HCT116 (cell line): ENCODE data around the gene PAX2. TPM values are rescaled to one million over a fixed set of nuclear protein-coding genes. Genes with fewer than 3 reads are reported as not detected.

Source experiments
- ATAC-seq: fragments of 200-7000 bp; cut with Tn5 transposase; 2 replicates; pipeline ENCODE4 v1.9.1; 2020; ENCODE audit warnings: mild to moderate bottlenecking, moderate library complexity
- BruUV-seq: library from RNA; stranded (reverse); fragments of 400-500 nt; replicated peaks from 2 replicates; lab custom pipeline; 2021; lab: Mats Ljungman, UMichigan
- CTCF ChIA-PET: fragments of 300-600 bp; sonication (Branson Sonifier 250); formaldehyde crosslinking; loops from one replicate; lab custom pipeline; 2021; ENCODE audit warnings: antibody characterized with exemption; lab: Charles Lee
- POLR2A ChIA-PET: fragments of 300-600, 350-600 bp; sonication (Branson Sonifier 250); formaldehyde crosslinking; loops from one replicate; lab custom pipeline; 2021; ENCODE audit warnings: antibody characterized with exemption; lab: Charles Lee
- RAD21 ChIA-PET, 2 experiments: fragments of 300-600 bp; sonication (Branson Sonifier 250); formaldehyde crosslinking; loops; one replicate each; lab custom pipeline; 2023; ENCODE audit warnings: low total read pairs in 2 of 2; ENCODE audit not compliant: uncharacterized antibody in 2 of 2, unreplicated experiment in 2 of 2, low non-redundant PET in 1 of 2; lab: Charles Lee
- DNase-seq: peaks from one replicate; pipeline ENCODE4 v3.0.0-alpha.2; 2010; ENCODE audit warnings: low read depth, low spot score
- H2AFZ ChIP-seq: fragments of 200-600 bp; shearing (Covaris generic), sonication (generic); 2 replicates; pipeline ENCODE4 v1.6.1; 2017; ENCODE audit warnings: low read depth, mixed run types, mixed read lengths, antibody characterized with exemption, low read length; ENCODE audit not compliant: poor library complexity, severe bottlenecking
- H3K27ac ChIP-seq: 2 replicates; pipeline ENCODE4 v1.5.1; 2012; ENCODE audit warnings: low read depth, low read length
- H3K27me3 ChIP-seq: fragments of 200-600 bp; sonication (generic); 2 replicates; pipeline ENCODE4 v1.6.1; 2016; ENCODE audit warnings: mixed run types, low read length, mixed read lengths; ENCODE audit not compliant: insufficient read depth
- H3K36me3 ChIP-seq, 2 experiments: fragments of 200-500 bp in 1 of 2; fragments of 200-600 bp in 1 of 2; sonication (Bioruptor generic) in 1 of 2; sonication (generic) in 1 of 2; 2 replicates each; pipeline versions ENCODE4 v1.5.1 to v1.6.1; 2014 to 2016; ENCODE audit warnings: low read length in 2 of 2, inconsistent platforms in 1 of 2, mixed read lengths in 1 of 2, mixed run types in 1 of 2; ENCODE audit not compliant: insufficient read depth in 2 of 2, control insufficient read depth in 1 of 2
- H3K4me1 ChIP-seq, 2 experiments: fragments of 200-600 bp in 1 of 2; sonication (generic) in 1 of 2; 2 replicates each; pipeline versions ENCODE4 v1.5.1 to v1.6.1; 2012 to 2017; ENCODE audit warnings: low read length in 2 of 2, inconsistent platforms in 1 of 2, mild to moderate bottlenecking in 1 of 2, mixed read lengths in 1 of 2, mixed run types in 1 of 2, moderate library complexity in 1 of 2; ENCODE audit not compliant: insufficient read depth in 2 of 2, control insufficient read depth in 1 of 2
- H3K4me2 ChIP-seq: fragments of 200-600 bp; sonication (generic); 2 replicates; pipeline ENCODE4 v1.6.1; 2017; ENCODE audit warnings: mixed run types, low read length, mixed read lengths
- H3K4me3 ChIP-seq, 2 experiments: fragments of 200-600 bp in 1 of 2; sonication (generic) in 1 of 2; replicated peaks in 1 of 2; 2 replicates each; pipeline ENCODE4 v1.5.1; 2011 to 2016; ENCODE audit warnings: low read length in 2 of 2, control low read depth in 1 of 2, low read depth in 1 of 2, mild to moderate bottlenecking in 1 of 2, mixed read lengths in 1 of 2, mixed run types in 1 of 2
- H3K79me2 ChIP-seq: fragments of 200-600 bp; sonication (generic); 2 replicates; pipeline ENCODE4 v1.6.1; 2017; ENCODE audit warnings: mild to moderate bottlenecking, mixed run types, low read length, moderate library complexity, mixed read lengths; ENCODE audit not compliant: insufficient read depth
- H3K9ac ChIP-seq: fragments of 200-600 bp; sonication (generic); 2 replicates; pipeline ENCODE4 v1.6.1; 2016; ENCODE audit warnings: low read length, mixed read lengths
- H3K9me2 ChIP-seq: fragments of 200-600 bp; sonication (generic), shearing (Covaris generic); 2 replicates; pipeline ENCODE4 v1.6.1; 2017; ENCODE audit warnings: mixed run types, mild to moderate bottlenecking, moderate library complexity; ENCODE audit not compliant: insufficient read depth
- H3K9me3 ChIP-seq, 2 experiments: fragments of 200-500 bp in 1 of 2; fragments of 200-600 bp in 1 of 2; sonication (Bioruptor generic) in 1 of 2; sonication (generic) in 1 of 2; 2 replicates each; pipeline ENCODE4 v1.6.1; 2014 to 2017; ENCODE audit warnings: low read length in 2 of 2, mixed read lengths in 2 of 2, inconsistent platforms in 1 of 2, low read depth in 1 of 2, mild to moderate bottlenecking in 1 of 2, mixed run types in 1 of 2, moderate library complexity in 1 of 2; ENCODE audit not compliant: control insufficient read depth in 1 of 2, insufficient read depth in 1 of 2
- H4K20me1 ChIP-seq: fragments of 200-600 bp; sonication (generic), shearing (Covaris generic); 2 replicates; pipeline ENCODE4 v1.6.1; 2017; ENCODE audit warnings: mixed run types, mild to moderate bottlenecking, moderate library complexity; ENCODE audit not compliant: insufficient read depth
- ATF3 ChIP-seq: IDR thresholded peaks from 2 replicates; pipeline ENCODE4 v1.6.1; 2012
- CBX3 ChIP-seq: IDR thresholded peaks from 2 replicates; pipeline ENCODE4 v1.6.1; 2012; ENCODE audit warnings: low read depth
- CEBPB ChIP-seq: IDR thresholded peaks from 2 replicates; pipeline ENCODE4 v1.6.1; 2012; ENCODE audit warnings: low read depth
- EGR1 ChIP-seq: IDR thresholded peaks from 2 replicates; pipeline ENCODE4 v1.6.1; 2012; ENCODE audit warnings: low read depth
- EZH2 ChIP-seq: fragments of 200-600 bp; sonication (generic); IDR thresholded peaks from 2 replicates; pipeline ENCODE4 v1.6.1; 2017; ENCODE audit warnings: antibody characterized with exemption, mixed run types
- FOSL1 ChIP-seq: IDR thresholded peaks from 2 replicates; pipeline ENCODE4 v1.6.1; 2012; ENCODE audit warnings: low read depth
- JUND ChIP-seq: IDR thresholded peaks from 2 replicates; pipeline ENCODE4 v1.6.1; 2012
- MAX ChIP-seq: IDR thresholded peaks from 2 replicates; pipeline ENCODE4 v1.6.1; 2012
- POLR2A ChIP-seq: IDR thresholded peaks from 2 replicates; pipeline ENCODE4 v1.7.0; 2011; ENCODE audit warnings: borderline replicate concordance; ENCODE audit not compliant: insufficient read depth, insufficient read length; ENCODE audit errors: extremely low read depth
- RAD21 ChIP-seq: IDR thresholded peaks from 2 replicates; pipeline ENCODE4 v1.6.1; 2012; ENCODE audit warnings: low read depth, mild to moderate bottlenecking
- REST ChIP-seq: IDR thresholded peaks from 2 replicates; pipeline ENCODE4 v1.6.1; 2012; ENCODE audit warnings: low read depth
- SIN3A ChIP-seq: IDR thresholded peaks from 2 replicates; pipeline ENCODE4 v1.6.1; 2012; ENCODE audit warnings: low read depth
- SP1 ChIP-seq: IDR thresholded peaks from 2 replicates; pipeline ENCODE4 v1.6.1; 2012; ENCODE audit warnings: low read depth
- SRF ChIP-seq: IDR thresholded peaks from 2 replicates; pipeline ENCODE4 v1.6.1; 2012; ENCODE audit warnings: low read depth
- ZBTB33 ChIP-seq: IDR thresholded peaks from 2 replicates; pipeline ENCODE4 v1.6.1; 2011; ENCODE audit warnings: mild to moderate bottlenecking, low read length, moderate library complexity; ENCODE audit not compliant: insufficient replicate concordance; ENCODE audit errors: extremely low read depth
- ZFX ChIP-seq: fragments of 450-650 bp; IDR thresholded peaks from 2 replicates; pipeline ENCODE4 v1.6.1; 2017
- ZNF274 ChIP-seq: fragments of 200-500 bp; sonication (Bioruptor generic); IDR thresholded peaks from 2 replicates; pipeline ENCODE4 v1.6.1; 2014; ENCODE audit warnings: mild to moderate bottlenecking, low read depth, low read length, inconsistent platforms
- intact Hi-C: fragments of 100-400 bp; cut with micrococcal nuclease; formaldehyde crosslinking; loops from 2 replicates; pipeline ENCODE4 v1.10.0; 2022
- total RNA-seq: library from RNA; stranded (reverse); gene quantifications from one replicate; pipeline ENCODE4 v1.2.1, GENCODE V29; 2021; ENCODE audit not compliant: unreplicated experiment

Gene PAX2
- total RNA-seq, 1 experiment from 2014 or later: 5.0 TPM

- H3K79me2 ChIP-seq: no peaks in the 10 kb centered on the region
- H2AFZ ChIP-seq: no peak overlapping the region
- H3K27me3 ChIP-seq: no peaks in the 10 kb centered on the region
- H3K9me3 ChIP-seq: no peaks in the 10 kb centered on the region
- DNase-seq (no peak), ATAC-seq (no peak)
- BruUV-seq: no TSS peak
- no peak overlapping the region for H3K4me2 ChIP-seq
- no peak overlapping the region for H3K4me3 ChIP-seq
- POLR2A ChIA-PET: no interaction called here
- TF ChIP-seq SRF (no peak), EZH2 (no peak), MAX (no peak), RAD21 (no peak), EGR1 (no peak), SIN3A (no peak)
- no peaks in the 10 kb centered on the region for H4K20me1 ChIP-seq
- H3K36me3 ChIP-seq: no peaks in the 10 kb centered on the region
- no peak overlapping the region for H3K9ac ChIP-seq
- RAD21 ChIA-PET: no interaction called here
- intact Hi-C loops: no loop called here
- peaks cover 0 to 7% of the 10 kb centered on the region in 2 experiments; a peak in 1 of 4 replicates for H3K4me1 ChIP-seq
- no peak overlapping the region for H3K27ac ChIP-seq
- no peaks in the 10 kb centered on the region for H3K9me2 ChIP-seq
- CTCF ChIA-PET: interaction anchor here (0.9 to 2.4 kb wide), 3 partner anchors 10 to 306 kb away, joined by 3 to 7 read pairs (median 3); no protein-coding TSS in a partner anchor
Observed at GRCh38 chr10:100868382-100868781, 123.0 kb downstream of the PAX2 start.

- CTCF ChIA-PET: interaction anchor here (0.6 to 2.4 kb wide), 2 partner anchors 307 to 1527 kb away, joined by 5 to 7 read pairs; no protein-coding TSS in a partner anchor
- Histone ChIP-seq H3K9ac (no peak overlapping the region), H2AFZ (no peak overlapping the region), H4K20me1 (no peaks in the 10 kb centered on the region), H3K4me3 (no peak overlapping the region), H3K9me3 (no peaks in the 10 kb centered on the region), H3K79me2 (no peaks in the 10 kb centered on the region), H3K4me2 (no peak overlapping the region), H3K27ac (no peak overlapping the region), H3K36me3 (no peaks in the 10 kb centered on the region), H3K9me2 (no peaks in the 10 kb centered on the region), H3K27me3 (no peaks in the 10 kb centered on the region), H3K4me1 (peaks cover 0 to 7% of the 10 kb centered on the region in 2 experiments; a peak in 1 of 4 replicates)
- DNase-seq (no peak), ATAC-seq (no peak)
- no TSS peak for BruUV-seq
- intact Hi-C loops: no loop called here
- POLR2A ChIA-PET: no interaction called here
- RAD21 ChIA-PET: no interaction called here
- TF ChIP-seq SRF (no peak), EGR1 (no peak), JUND (no peak), POLR2A (no peak), SP1 (no peak), ZBTB33 (no peak), CBX3 (no peak), ZNF274 (no peak), FOSL1 (no peak), CEBPB (no peak), REST (no peak), ZFX (no peak), ATF3 (no peak), MAX (no peak)
Observed at GRCh38 chr10:100869399-100869798, 124.0 kb downstream of the PAX2 start.
